Naive thymus-derived CD4-positive, alpha-beta T cell (primary cell): Measurements from ENCODE around the gene FRAS1. TPM values are rescaled to one million over a fixed set of nuclear protein-coding genes. Genes with fewer than 3 reads are reported as not detected.

Experiments
- ATAC-seq: fragments of 150-1000 bp; cut with Tn5 transposase; 2 replicates; pipeline ENCODE4 v1.10.0; 2021; ENCODE audit warnings: mild to moderate bottlenecking, moderate library complexity
- CTCF ChIA-PET: fragments of 350-600 bp; sonication (Branson Sonifier 250); formaldehyde crosslinking; loops from one replicate; lab custom pipeline; 2021; ENCODE audit warnings: antibody characterized with exemption; lab: Charles Lee
- POLR2A ChIA-PET: fragments of 350-600 bp; sonication (Branson Sonifier 250); formaldehyde crosslinking; loops from one replicate; lab custom pipeline; 2021; ENCODE audit warnings: antibody characterized with exemption, inconsistent platforms; lab: Charles Lee
- DNase-seq, 9 donors: peaks; one replicate each; pipeline versions ENCODE4 v3.0.0 to v3.0.0-alpha.2; 2020 to 2022; ENCODE audit warnings: mixed read lengths in 1 of 9
- H3K27ac ChIP-seq: one replicate; pipeline ENCODE4 v1.7.0; 2013; ENCODE audit warnings: mild to moderate bottlenecking, low read depth, low read length, moderate library complexity
- H3K27me3 ChIP-seq, 2 donors: one replicate each; pipeline ENCODE4 v1.7.0; 2013; ENCODE audit warnings: low read length in 2 of 2, mild to moderate bottlenecking in 2 of 2, moderate library complexity in 2 of 2; ENCODE audit not compliant: control insufficient read depth in 2 of 2, insufficient read depth in 2 of 2
- H3K36me3 ChIP-seq, 3 experiments: 1 replicate in 2 of 3; 2 replicates in 1 of 3; pipeline ENCODE4 v1.7.0; 2013; ENCODE audit warnings: low read length in 3 of 3, mild to moderate bottlenecking in 3 of 3, moderate library complexity in 1 of 3; ENCODE audit not compliant: insufficient read depth in 3 of 3, control insufficient read depth in 2 of 3
- H3K4me1 ChIP-seq, 2 donors: one replicate each; pipeline ENCODE4 v1.7.0; 2013; ENCODE audit warnings: low read length in 2 of 2, mild to moderate bottlenecking in 2 of 2, moderate library complexity in 1 of 2; ENCODE audit not compliant: control insufficient read depth in 2 of 2, insufficient read depth in 2 of 2
- H3K4me3 ChIP-seq: 2 replicates; pipeline ENCODE4 v1.7.0; 2013; ENCODE audit warnings: mild to moderate bottlenecking, low read length
- H3K9me3 ChIP-seq, 3 experiments: 1 replicate in 2 of 3; 2 replicates in 1 of 3; pipeline ENCODE4 v1.7.0; 2013; ENCODE audit warnings: low read length in 3 of 3; ENCODE audit not compliant: control insufficient read depth in 2 of 3
- H3K27ac Mint-ChIP-seq, 9 donors: one replicate each; pipeline ENCODE4 v1.8.0; 2020 to 2022; ENCODE audit warnings: mixed read lengths in 9 of 9, mild to moderate bottlenecking in 8 of 9, moderate library complexity in 5 of 9, inconsistent platforms in 2 of 9
- H3K27me3 Mint-ChIP-seq, 5 donors: one replicate each; pipeline ENCODE4 v1.8.0; 2021 to 2022; ENCODE audit warnings: mixed read lengths in 5 of 5, mild to moderate bottlenecking in 1 of 5
- H3K36me3 Mint-ChIP-seq, 5 donors: one replicate each; pipeline ENCODE4 v1.8.0; 2020 to 2022; ENCODE audit warnings: mixed read lengths in 5 of 5, mild to moderate bottlenecking in 3 of 5, inconsistent platforms in 1 of 5
- H3K4me1 Mint-ChIP-seq, 7 donors: one replicate each; pipeline ENCODE4 v1.8.0; 2020 to 2022; ENCODE audit warnings: mixed read lengths in 7 of 7, mild to moderate bottlenecking in 3 of 7, inconsistent platforms in 1 of 7
- H3K4me3 Mint-ChIP-seq, 10 donors: one replicate each; pipeline ENCODE4 v1.8.0; 2020 to 2022; ENCODE audit warnings: mild to moderate bottlenecking in 10 of 10, mixed read lengths in 10 of 10, moderate library complexity in 6 of 10, inconsistent platforms in 2 of 10
- H3K9me3 Mint-ChIP-seq, 11 donors: one replicate each; pipeline ENCODE4 v1.8.0; 2020 to 2022; ENCODE audit warnings: mixed read lengths in 11 of 11, mild to moderate bottlenecking in 4 of 11, inconsistent platforms in 1 of 11, moderate library complexity in 1 of 11
- intact Hi-C, 2 donors: fragments of 100-400 bp; cut with micrococcal nuclease; formaldehyde crosslinking; loops; one replicate each; pipeline ENCODE4 v1.15.1; 2023
- polyA plus RNA-seq, 2 donors: library from polyadenylated mRNA; unstranded; fragments of 300-500 nt; fragmentation: Illumina TruSeq; gene quantifications; one replicate each; pipeline ENCODE4 v1.2.3, GENCODE V29; 2021
- total RNA-seq, 6 experiments: library from RNA in 5 of 6; stranded (reverse) in 5 of 6; gene quantifications; 1 replicate in 5 of 6; 2 replicates in 1 of 6; pipeline ENCODE4 v1.2.3 and lab custom pipeline; 2021 to 2026

The FRAS1 gene
- total and polyA plus RNA-seq, 7 experiments from 2014 or later = 0.02 TPM; not detected in 6

DNA sequence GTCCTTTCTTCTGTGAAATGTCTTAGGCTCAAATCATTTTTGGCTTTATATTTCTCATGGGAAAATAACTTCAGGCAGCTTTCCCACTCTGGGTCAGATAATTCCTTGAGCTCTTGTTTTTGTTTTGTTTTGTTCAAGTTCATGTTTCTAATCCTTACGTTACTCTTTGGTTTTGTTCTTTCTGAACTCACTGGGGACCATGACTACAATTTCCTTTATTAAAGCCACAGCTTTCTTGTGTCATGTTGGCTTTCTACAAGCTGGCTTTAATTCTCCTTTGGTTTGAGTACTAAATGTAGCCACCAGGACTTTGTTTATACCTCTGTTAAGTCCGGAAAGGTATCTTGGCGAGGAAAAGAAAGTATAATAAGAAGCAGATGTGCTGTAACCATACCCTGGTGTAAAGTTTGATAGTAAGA is 463.7 kb downstream of the FRAS1 start:
- Histone ChIP-seq H3K27ac (no peak overlapping the region), H3K27me3 (no peaks in the 10 kb centered on the region), H3K36me3 (no peaks in the 10 kb centered on the region), H3K4me1 (no peaks in the 10 kb centered on the region), H3K9me3 (no peaks in the 10 kb centered on the region), H3K4me3 (no peak overlapping the region)
- intact Hi-C loops = no loop called here
- H3K9me3 Mint-ChIP-seq = no peaks in the 10 kb centered on the region
- no peak overlapping the region for H3K27ac Mint-ChIP-seq
- DNase-seq (no peak), ATAC-seq (no peak)
- ChIA-PET POLR2A (no interaction called here), CTCF (no interaction called here)
- no peaks in the 10 kb centered on the region for H3K36me3 Mint-ChIP-seq
- no peak overlapping the region for H3K4me3 Mint-ChIP-seq
- no peaks in the 10 kb centered on the region for H3K4me1 Mint-ChIP-seq
- H3K27me3 Mint-ChIP-seq = peaks cover 0 to 34% (median 6%) of the 10 kb centered on the region in 5 donors

DNA sequence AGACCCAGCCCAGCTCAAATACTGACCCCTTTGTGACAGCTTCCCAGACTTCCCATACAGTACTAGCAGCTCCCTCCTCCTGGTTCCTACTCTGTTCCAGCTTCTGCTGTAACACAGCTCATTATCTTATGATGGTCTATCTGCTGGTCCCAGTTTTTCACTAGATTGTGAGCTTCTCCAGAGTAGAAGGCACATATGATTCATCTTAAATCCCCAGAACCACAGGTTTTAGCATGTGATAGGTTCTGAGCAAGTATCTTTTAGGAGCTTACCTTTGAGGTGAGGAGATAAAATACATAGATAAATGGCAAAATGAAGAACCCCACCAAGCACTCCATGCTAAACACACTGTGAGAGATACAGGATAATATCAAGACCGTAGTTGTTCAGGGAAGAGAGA is 466.9 kb downstream of the FRAS1 start:
- CTCF ChIA-PET = no interaction called here
- Histone ChIP-seq H3K4me3 (no peak overlapping the region), H3K27me3 (no peaks in the 10 kb centered on the region), H3K36me3 (no peaks in the 10 kb centered on the region), H3K4me1 (no peaks in the 10 kb centered on the region), H3K9me3 (no peaks in the 10 kb centered on the region), H3K27ac (no peak overlapping the region)
- H3K27ac Mint-ChIP-seq = no peak overlapping the region
- no peak for ATAC-seq
- H3K27me3 Mint-ChIP-seq = peaks cover 0 to 29% (median 4%) of the 10 kb centered on the region in 5 donors
- no peaks in the 10 kb centered on the region for H3K36me3 Mint-ChIP-seq
- POLR2A ChIA-PET = no interaction called here
- no peaks in the 10 kb centered on the region for H3K4me1 Mint-ChIP-seq
- H3K9me3 Mint-ChIP-seq = no peaks in the 10 kb centered on the region
- no peak for DNase-seq
- no peak overlapping the region for H3K4me3 Mint-ChIP-seq
- intact Hi-C loops = no loop called here

DNA sequence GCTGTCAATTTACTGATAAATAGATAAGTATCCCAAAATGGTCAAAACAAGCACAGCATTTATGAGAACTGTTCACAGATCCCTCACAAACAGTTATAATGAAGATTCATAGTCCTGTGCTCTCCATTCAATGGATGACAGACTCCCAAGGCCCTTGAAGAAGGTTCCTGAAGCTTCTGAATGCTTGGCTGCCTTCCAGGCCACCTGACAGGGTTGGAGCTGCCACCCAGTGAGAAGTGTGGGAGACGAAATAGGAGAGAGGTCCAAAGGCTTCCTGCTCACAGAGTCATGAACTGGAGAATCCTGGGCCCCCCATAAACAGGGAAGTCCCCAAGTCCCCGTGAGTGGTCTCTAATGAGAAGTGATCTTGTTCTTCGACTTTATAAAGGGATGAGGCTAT is 468.4 kb downstream of the FRAS1 start:
- intact Hi-C loops = no loop called here
- Mint-ChIP-seq H3K4me1 (no peaks in the 10 kb centered on the region), H3K4me3 (no peak overlapping the region), H3K9me3 (no peaks in the 10 kb centered on the region), H3K36me3 (no peaks in the 10 kb centered on the region), H3K27ac (no peak overlapping the region), H3K27me3 (peaks cover 0 to 19% (median 3%) of the 10 kb centered on the region in 5 donors)
- POLR2A ChIA-PET = no interaction called here
- DNase-seq (no peak), ATAC-seq (no peak)
- no peaks in the 10 kb centered on the region for H3K4me1 ChIP-seq
- no peaks in the 10 kb centered on the region for H3K9me3 ChIP-seq
- CTCF ChIA-PET = no interaction called here
- no peaks in the 10 kb centered on the region for H3K27me3 ChIP-seq
- no peak overlapping the region for H3K27ac ChIP-seq
- no peak overlapping the region for H3K4me3 ChIP-seq
- no peaks in the 10 kb centered on the region for H3K36me3 ChIP-seq

DNA sequence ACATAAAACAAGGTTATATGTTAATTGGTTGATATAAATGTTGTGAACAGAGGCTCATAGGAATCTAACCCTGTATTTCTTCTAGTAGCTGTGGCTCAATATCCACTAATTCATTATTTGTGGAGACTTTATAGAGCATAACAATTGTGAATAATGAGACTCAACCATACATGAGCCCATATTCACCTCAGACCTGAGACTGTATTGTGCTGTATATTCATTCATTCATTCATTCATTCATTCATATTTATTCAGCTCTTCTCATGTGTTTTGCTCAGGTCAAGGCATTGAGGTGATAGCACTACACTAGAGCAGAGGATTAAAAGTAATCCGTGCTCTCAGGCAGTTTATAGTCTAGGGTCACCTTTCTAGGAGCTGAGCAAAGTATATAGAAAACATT is 470.0 kb downstream of the FRAS1 start:
- no peak overlapping the region for H3K27ac Mint-ChIP-seq
- no peaks in the 10 kb centered on the region for H3K36me3 Mint-ChIP-seq
- no peak for DNase-seq
- no peaks in the 10 kb centered on the region for H3K36me3 ChIP-seq
- H3K4me3 Mint-ChIP-seq = no peak overlapping the region
- peaks cover 0 to 9% (median 1%) of the 10 kb centered on the region in 5 donors for H3K27me3 Mint-ChIP-seq
- H3K4me1 ChIP-seq = no peaks in the 10 kb centered on the region
- no peak overlapping the region for H3K27ac ChIP-seq
- CTCF ChIA-PET = no interaction called here
- H3K27me3 ChIP-seq = no peaks in the 10 kb centered on the region
- no peak for ATAC-seq
- H3K9me3 ChIP-seq = no peaks in the 10 kb centered on the region
- intact Hi-C loops = no loop called here
- H3K4me1 Mint-ChIP-seq = no peaks in the 10 kb centered on the region
- no peaks in the 10 kb centered on the region for H3K9me3 Mint-ChIP-seq
- H3K4me3 ChIP-seq = no peak overlapping the region
- POLR2A ChIA-PET = no interaction called here

DNA sequence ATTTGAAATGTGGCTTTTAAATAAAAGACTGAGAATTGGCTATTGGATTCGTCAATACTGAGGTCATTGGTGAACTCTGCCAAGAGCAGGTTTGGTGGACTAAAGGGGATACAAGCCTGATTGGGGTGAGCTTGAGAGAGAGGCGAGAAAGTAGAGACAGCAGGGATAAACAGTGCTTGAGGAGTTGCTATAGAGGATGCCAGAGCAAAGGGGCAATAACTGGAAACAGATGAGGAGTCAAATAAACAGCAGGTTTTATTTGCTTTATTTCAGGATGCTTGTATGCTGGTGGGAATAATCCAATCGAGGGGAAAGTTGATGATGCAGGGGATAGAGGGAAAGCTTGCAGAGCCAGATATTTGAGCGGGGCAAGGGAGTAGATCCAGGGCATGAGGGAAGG is 470.4 kb downstream of the FRAS1 start:
- Mint-ChIP-seq H3K4me3 (no peak overlapping the region), H3K9me3 (no peaks in the 10 kb centered on the region), H3K4me1 (no peaks in the 10 kb centered on the region), H3K36me3 (no peaks in the 10 kb centered on the region), H3K27ac (no peak overlapping the region), H3K27me3 (peaks cover 0 to 9% (median 3%) of the 10 kb centered on the region in 5 donors)
- POLR2A ChIA-PET = no interaction called here
- Histone ChIP-seq H3K4me1 (no peaks in the 10 kb centered on the region), H3K27me3 (no peaks in the 10 kb centered on the region), H3K4me3 (no peak overlapping the region), H3K27ac (no peak overlapping the region), H3K9me3 (no peaks in the 10 kb centered on the region), H3K36me3 (no peaks in the 10 kb centered on the region)
- ATAC-seq (no peak), DNase-seq (no peak)
- CTCF ChIA-PET = no interaction called here
- intact Hi-C loops = no loop called here

DNA sequence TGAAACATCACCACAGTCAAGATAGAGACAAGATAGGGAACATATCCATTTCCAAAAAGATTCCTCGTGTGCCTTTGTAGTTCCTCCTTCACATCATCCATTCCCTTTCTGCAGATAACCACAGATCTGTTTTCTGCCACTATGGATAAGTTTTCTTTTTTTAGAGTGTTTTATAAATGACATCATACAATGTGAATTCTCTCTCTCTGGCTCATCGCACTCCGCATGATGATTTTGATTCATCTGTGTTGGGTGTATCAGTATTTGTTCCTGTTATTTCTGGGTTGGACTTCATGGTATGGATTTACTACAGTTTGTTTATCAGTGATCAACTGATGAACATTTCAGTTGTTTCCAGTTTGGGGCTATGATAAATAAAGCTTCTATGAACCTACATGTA is 471.2 kb downstream of the FRAS1 start:
- no peaks in the 10 kb centered on the region for H3K36me3 ChIP-seq
- ATAC-seq = no peak
- intact Hi-C loops = no loop called here
- no peak overlapping the region for H3K27ac Mint-ChIP-seq
- no peaks in the 10 kb centered on the region for H3K4me1 ChIP-seq
- DNase-seq = no peak
- peaks cover 0 to 9% (median 4%) of the 10 kb centered on the region in 5 donors for H3K27me3 Mint-ChIP-seq
- ChIA-PET CTCF (no interaction called here), POLR2A (no interaction called here)
- H3K9me3 Mint-ChIP-seq = no peaks in the 10 kb centered on the region
- H3K9me3 ChIP-seq = no peaks in the 10 kb centered on the region
- no peak overlapping the region for H3K27ac ChIP-seq
- no peak overlapping the region for H3K4me3 ChIP-seq
- no peaks in the 10 kb centered on the region for H3K27me3 ChIP-seq
- no peaks in the 10 kb centered on the region for H3K36me3 Mint-ChIP-seq
- no peaks in the 10 kb centered on the region for H3K4me1 Mint-ChIP-seq
- no peak overlapping the region for H3K4me3 Mint-ChIP-seq

DNA sequence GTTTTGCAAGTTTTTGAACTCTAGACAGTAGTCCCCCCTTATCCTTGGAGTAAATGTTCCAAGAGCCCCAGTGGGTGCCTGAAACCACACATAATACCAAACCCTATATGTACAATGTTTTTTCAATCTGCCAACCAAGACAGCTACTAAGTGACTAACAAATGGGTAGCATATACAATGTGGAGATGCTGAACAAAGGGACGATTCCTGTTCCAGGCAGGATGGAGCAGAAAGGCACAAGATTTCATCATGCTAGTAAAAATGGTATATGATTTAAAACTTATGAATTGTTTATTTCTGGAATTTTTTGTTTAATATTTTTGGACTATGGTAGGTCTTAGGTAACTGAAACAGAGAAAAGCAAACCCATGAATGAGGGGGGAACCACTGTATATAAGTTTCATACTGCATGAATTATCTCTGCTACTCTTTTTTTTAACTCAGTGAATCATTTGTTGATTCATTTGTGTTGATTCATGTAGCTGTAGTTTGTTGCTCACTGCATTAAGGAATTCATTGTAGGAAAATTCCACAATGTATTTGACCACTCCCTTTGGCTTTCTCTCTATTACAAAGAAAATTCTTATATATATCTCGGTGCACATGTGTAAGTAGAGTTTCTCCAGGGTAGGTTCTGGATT is 472.6 kb downstream of the FRAS1 start:
- CTCF ChIA-PET = no interaction called here
- H3K9me3 ChIP-seq = no peaks in the 10 kb centered on the region
- DNase-seq (no peak), ATAC-seq (no peak)
- H3K36me3 Mint-ChIP-seq = no peaks in the 10 kb centered on the region
- H3K4me3 ChIP-seq = no peak overlapping the region
- H3K27me3 ChIP-seq = no peaks in the 10 kb centered on the region
- H3K4me1 Mint-ChIP-seq = no peaks in the 10 kb centered on the region
- intact Hi-C loops = no loop called here
- no peaks in the 10 kb centered on the region for H3K4me1 ChIP-seq
- peaks cover 0 to 11% (median 1%) of the 10 kb centered on the region in 5 donors for H3K27me3 Mint-ChIP-seq
- H3K27ac ChIP-seq = no peak overlapping the region
- no peak overlapping the region for H3K27ac Mint-ChIP-seq
- no peak overlapping the region for H3K4me3 Mint-ChIP-seq
- no peaks in the 10 kb centered on the region for H3K36me3 ChIP-seq
- no peaks in the 10 kb centered on the region for H3K9me3 Mint-ChIP-seq
- POLR2A ChIA-PET = no interaction called here
